Lower leg skin (tissue), 4 donors: ENCODE results near the gene ASGR2. TPM values are rescaled to one million over a fixed set of nuclear protein-coding genes. Genes with fewer than 3 reads are reported as not detected.
A peak's percentile ranks its signal among the peaks of the same experiment; 100 is the strongest.
"Not testable (repeated sequence)": the region's sequence is repeated elsewhere in the genome, so short reads cannot be mapped to it uniquely, and the experiment has no call there.

Experiments used
- DNase-seq, 2 donors: peaks; one replicate each; pipeline ENCODE4 v3.0.0-alpha.2; 2019; ENCODE audit warnings: low spot score in 2 of 2
- H3K4me3 ChIP-seq: fragments of 200-600 bp; sonication (generic); 2 replicates; pipeline ENCODE4 v1.5.1; 2017; ENCODE audit warnings: mild to moderate bottlenecking, low read depth; ENCODE audit not compliant: poor library complexity, severe bottlenecking
- POLR2A ChIP-seq, 2 donors: fragments of 450-650 bp; IDR thresholded peaks; one replicate each; pipeline ENCODE4 v1.6.1; 2016 to 2017; ENCODE audit warnings: antibody characterized with exemption in 2 of 2, mild to moderate bottlenecking in 1 of 2, moderate library complexity in 1 of 2
- WGBS, 2 donors: methylation state at CpG; one replicate each; pipeline ENCODE4 v1.1.5; 2018; 5-methylcytosine and 5-hydroxymethylcytosine counted together
- intact Hi-C: fragments of 100-400 bp; cut with DNase I; formaldehyde crosslinking; loops from one replicate; pipeline ENCODE4 v1.15.0; 2023; ENCODE audit warnings: low total_unique reads
- total RNA-seq, 4 donors: library from RNA; depleted of rRNA; stranded (reverse); fragments of >200 nt; gene quantifications; one replicate each; pipeline ENCODE4 v1.1.0, GENCODE V29; 2016
- TF ChIP-seq, protein P1 (sequence below), 3 donors: fragments of 450-650 bp; IDR thresholded peaks; one replicate each; pipeline ENCODE4 v1.5.1; 2016; ENCODE audit warnings: antibody characterized with exemption in 3 of 3, mild to moderate bottlenecking in 3 of 3, moderate library complexity in 2 of 3

Gene ASGR2
- total RNA-seq, 4 donors from 2014 or later, result 6.7 to 10.1 (median 8.7) TPM

DNA sequence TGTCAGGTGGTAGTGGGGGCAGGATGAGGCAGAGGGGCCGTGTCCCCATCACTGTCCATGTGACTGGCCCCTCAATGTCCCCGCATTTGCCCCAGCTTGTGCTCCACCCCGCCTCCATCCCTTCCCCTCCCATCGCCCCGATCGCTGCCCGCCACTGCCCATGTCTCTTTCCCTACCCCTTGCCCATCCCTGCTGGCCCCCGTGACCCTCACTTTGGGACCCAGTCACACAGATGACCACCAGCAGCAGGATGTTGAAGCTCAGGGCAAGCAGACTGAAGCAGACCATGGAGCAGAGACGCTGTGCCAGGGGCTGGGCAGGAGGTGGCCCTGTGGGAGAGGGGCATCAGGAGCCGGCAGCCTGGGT, 6.1 kb downstream of the ASGR2 start:
- TF ChIP-seq POLR2A (IDR thresholded peaks at IDR 0.05), result no peak
- TF ChIP-seq, protein P1, sequence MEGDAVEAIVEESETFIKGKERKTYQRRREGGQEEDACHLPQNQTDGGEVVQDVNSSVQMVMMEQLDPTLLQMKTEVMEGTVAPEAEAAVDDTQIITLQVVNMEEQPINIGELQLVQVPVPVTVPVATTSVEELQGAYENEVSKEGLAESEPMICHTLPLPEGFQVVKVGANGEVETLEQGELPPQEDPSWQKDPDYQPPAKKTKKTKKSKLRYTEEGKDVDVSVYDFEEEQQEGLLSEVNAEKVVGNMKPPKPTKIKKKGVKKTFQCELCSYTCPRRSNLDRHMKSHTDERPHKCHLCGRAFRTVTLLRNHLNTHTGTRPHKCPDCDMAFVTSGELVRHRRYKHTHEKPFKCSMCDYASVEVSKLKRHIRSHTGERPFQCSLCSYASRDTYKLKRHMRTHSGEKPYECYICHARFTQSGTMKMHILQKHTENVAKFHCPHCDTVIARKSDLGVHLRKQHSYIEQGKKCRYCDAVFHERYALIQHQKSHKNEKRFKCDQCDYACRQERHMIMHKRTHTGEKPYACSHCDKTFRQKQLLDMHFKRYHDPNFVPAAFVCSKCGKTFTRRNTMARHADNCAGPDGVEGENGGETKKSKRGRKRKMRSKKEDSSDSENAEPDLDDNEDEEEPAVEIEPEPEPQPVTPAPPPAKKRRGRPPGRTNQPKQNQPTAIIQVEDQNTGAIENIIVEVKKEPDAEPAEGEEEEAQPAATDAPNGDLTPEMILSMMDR (IDR thresholded peaks at IDR 0.05), result no peak
- intact Hi-C loops, result no loop called here
- peak in 1 of 2 donors; percentile 84 for DNase-seq
- H3K4me3 ChIP-seq, result no peak overlapping the region
- 88 to 95% methylated on average over 10 of the region's 10 CpGs for WGBS, 2 donors

DNA sequence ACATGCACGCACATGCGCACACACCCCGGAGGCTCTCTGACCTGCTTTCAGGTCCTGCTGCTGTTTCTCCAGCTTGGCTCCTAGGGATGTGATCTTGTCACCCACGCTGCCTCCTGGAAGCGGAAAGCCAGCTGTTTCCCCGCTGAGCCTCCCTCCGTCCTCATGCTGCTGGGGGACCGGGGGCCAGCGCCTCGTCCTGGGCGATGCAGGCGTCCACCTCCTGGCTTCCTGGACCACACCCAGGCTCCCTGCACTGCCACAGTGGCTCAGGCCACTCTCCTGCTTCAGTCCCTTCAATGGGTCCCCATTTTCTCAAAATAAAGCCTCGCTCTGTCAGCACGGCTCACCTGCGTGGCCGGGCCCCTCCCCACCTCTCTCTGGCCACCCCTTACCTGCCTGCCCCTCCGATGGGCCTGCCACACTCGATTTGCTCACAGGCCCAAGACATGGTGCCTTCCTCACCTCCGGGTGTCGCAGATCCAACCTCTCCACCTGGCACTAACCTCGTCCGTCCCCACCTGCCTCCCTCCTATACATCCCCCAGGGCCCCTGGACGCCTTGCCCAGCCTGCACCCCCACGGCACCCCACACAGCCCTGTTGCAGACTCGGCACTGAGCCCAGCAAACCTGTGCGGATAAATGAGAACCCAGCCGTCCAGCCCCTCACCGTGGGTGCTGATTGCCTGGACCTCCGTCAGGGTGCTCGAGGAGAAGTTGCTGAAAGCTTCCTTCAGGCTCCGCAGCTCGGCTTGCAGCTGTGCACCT, 6.6 kb downstream of the ASGR2 start:
- no peak overlapping the region for H3K4me3 ChIP-seq
- peak in 1 of 2 donors; percentile 82 for DNase-seq
- TF ChIP-seq POLR2A (IDR thresholded peaks at IDR 0.05), result no peak
- TF ChIP-seq, protein P1 (IDR thresholded peaks at IDR 0.05), result no peak
- intact Hi-C loops, result no loop called here
- 77 to 78% methylated on average over 32 of the region's 32 CpGs for WGBS, 2 donors

DNA sequence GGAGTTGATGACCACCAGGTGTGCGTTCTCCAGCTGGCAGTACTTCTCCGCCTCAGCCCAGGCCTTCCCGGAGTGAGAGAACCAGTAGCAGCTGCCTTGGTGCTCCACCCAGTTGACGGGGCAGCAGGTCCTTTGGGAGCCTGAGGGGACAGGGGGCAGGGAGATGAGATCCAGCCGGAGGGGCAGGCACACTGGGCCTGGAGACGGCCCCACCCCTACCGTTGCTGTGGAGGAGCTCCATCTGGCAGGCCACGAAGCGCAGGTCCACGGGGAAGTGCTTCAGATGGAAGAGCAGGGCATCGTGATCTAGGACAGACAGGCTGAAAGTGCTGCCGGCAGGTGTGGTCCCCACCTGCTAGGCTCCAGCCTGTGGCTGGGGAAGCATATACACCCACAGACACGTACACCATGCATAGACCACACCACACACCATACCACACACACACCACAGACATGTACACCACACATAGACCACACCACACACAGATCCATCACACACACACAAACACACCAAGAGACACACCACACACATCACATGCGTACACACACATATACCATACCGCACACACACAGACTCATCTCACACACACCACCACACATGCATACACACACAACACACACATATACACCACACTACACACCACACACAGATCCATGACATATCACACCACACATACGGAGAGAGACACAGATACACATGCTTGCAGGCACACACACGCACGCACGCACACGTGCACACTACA, 7.4 kb downstream of the ASGR2 start:
- DNase-seq, result peak in 1 of 2 donors; percentile 71
- no peak overlapping the region for H3K4me3 ChIP-seq
- TF ChIP-seq, protein P1 (IDR thresholded peaks at IDR 0.05), result no peak
- TF ChIP-seq POLR2A (IDR thresholded peaks at IDR 0.05), result no peak
- WGBS, 2 donors, result 57 to 65% methylated on average over 19 to 20 of the region's 20 CpGs
- intact Hi-C loops, result no loop called here

DNA sequence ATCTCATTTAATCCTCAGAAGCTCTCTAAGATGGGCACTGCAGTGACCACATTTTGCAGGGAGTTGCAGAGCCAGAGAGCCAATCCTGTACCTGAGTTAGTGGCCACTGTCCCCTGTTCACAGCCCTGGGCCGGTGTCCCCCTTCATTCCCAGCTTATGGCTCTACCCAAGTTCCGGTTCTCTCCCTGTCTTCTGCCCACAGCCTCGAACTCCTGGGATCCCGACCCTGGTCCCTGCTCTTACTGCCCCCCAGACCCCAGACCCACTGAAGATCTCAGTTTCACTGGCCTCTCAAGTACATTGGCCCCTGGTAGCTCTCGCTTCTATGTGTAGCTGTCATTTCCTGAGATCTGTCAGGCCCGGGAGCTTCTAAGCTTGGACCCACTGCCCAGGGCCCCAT, 12.2 kb downstream of the ASGR2 start:
- 71 to 84% methylated on average over 6 of the region's 6 CpGs for WGBS, 2 donors
- TF ChIP-seq, protein P1 (IDR thresholded peaks at IDR 0.05), result no peak
- TF ChIP-seq POLR2A (IDR thresholded peaks at IDR 0.05), result no peak
- H3K4me3 ChIP-seq, result no peak overlapping the region
- DNase-seq, result peak in 1 of 2 donors; percentile 70
- intact Hi-C loops, result no loop called here

DNA sequence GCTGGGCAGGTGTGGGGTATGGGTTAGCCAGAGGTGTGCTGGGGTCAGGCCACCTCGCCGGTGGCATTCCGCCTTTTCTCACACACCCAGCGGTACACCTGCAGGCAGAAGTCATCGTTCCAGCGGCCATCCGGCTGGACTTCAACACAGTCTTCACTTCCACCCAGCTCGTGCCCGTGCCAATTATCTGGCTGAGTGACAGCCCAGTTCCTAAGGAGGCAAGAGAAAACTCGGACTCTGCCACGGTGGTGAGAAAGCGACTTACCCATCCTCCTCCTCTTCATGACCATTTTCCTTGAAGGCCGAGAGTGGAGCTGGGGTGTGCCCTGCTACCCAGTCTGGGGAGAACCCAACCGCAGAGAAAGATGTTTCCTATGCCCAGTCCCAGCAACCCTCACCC, 13.1 kb downstream of the ASGR2 start:
- WGBS, 2 donors, result 85% methylated on average over 14 of the region's 14 CpGs
- peak in 1 of 2 donors; percentile 76 for DNase-seq
- no peak overlapping the region for H3K4me3 ChIP-seq
- intact Hi-C loops, result no loop called here
- no peak for TF ChIP-seq POLR2A (IDR thresholded peaks at IDR 0.05)
- TF ChIP-seq, protein P1 (IDR thresholded peaks at IDR 0.05), result no peak

DNA sequence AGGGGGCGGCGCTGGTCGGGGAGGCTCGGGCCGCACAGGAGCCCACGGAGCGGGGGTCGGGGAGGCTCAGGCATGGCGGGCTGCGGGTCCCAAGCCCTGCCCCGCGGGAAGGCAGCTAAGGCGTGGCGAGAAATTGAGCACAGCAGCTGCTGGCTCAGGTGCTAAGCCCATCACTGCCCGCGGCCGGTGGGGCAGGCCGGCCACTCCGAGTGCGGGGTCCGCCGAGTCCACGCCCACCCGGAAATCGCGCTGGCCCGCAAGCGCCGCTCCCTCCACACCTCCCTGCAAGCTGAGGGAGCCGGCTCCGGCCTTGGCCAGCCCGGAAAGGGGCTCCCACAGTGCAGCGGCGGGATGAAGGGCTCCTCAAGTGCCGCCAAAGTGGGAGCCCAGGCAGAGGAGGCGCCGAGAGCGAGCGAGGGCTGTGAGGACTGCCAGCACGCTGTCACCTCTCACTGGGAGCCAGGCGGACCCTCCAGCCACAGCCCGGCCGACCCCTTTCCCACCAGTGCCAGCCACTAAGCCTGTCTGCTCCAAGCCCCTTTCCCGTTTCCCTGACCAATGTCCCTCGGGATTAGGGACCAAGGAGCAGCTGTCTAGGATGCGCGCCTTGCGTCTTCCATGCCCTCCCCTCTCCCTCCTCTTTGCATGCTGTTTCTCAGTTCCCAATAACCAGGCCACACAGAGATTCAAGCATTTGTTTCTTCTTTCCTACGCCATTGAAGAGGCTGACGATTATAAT, 13.8 kb downstream of the ASGR2 start:
- WGBS, 2 donors, result 88 to 93% methylated on average over 18 to 41 of the region's 50 CpGs
- intact Hi-C loops, H3K4me3 ChIP-seq: not testable (repeated sequence)
- DNase-seq, result peak in 1 of 2 donors; percentile 76
